Measurements from ENCODE around the gene S100A6.

DNA sequence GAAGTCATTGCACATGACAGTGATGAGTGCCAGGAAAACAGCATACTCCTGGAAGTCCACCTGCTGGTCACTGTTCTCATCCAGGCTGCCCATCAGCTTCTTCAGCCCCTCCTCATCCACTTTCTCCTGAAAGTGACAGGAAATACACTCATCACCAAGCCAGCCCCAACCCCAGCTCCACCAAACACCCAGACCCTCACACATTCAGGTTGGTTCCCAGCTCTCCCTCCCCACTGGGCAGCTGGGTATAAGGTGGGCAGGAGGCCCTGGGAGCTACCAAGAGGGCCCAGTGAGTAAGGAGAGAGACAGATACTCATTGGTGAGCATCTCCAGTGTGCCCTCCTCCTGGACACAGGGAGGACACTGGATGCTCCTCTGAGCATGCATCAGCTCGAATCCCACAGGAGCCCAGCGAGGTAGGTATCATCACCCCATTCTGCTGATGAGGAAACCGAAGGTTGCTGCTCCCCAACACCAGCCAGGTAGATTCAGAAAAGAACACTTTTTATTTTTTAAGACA lies 25.7 kb upstream of the S100A6 start:
- TF ChIP-seq, protein P1, sequence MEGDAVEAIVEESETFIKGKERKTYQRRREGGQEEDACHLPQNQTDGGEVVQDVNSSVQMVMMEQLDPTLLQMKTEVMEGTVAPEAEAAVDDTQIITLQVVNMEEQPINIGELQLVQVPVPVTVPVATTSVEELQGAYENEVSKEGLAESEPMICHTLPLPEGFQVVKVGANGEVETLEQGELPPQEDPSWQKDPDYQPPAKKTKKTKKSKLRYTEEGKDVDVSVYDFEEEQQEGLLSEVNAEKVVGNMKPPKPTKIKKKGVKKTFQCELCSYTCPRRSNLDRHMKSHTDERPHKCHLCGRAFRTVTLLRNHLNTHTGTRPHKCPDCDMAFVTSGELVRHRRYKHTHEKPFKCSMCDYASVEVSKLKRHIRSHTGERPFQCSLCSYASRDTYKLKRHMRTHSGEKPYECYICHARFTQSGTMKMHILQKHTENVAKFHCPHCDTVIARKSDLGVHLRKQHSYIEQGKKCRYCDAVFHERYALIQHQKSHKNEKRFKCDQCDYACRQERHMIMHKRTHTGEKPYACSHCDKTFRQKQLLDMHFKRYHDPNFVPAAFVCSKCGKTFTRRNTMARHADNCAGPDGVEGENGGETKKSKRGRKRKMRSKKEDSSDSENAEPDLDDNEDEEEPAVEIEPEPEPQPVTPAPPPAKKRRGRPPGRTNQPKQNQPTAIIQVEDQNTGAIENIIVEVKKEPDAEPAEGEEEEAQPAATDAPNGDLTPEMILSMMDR (IDR thresholded peaks at IDR 0.05): no peak
- TF ChIP-seq POLR2A (IDR thresholded peaks at IDR 0.05): no peak

Measured in right lobe of liver (tissue), 4 donors.